Right lobe of liver (tissue), 6 donors: Measurements from ENCODE around the gene DCTPP1. TPM values are rescaled to one million over a fixed set of nuclear protein-coding genes. Genes with fewer than 3 reads are reported as not detected.

ENCODE experiments used
- ATAC-seq, 4 donors: fragments of 200-7000 bp; cut with Tn5 transposase; one replicate each; pipeline ENCODE4 v1.9.1; 2020; ENCODE audit warnings: mild to moderate bottlenecking in 4 of 4, moderate library complexity in 4 of 4
- DNase-seq, 3 donors: peaks; one replicate each; pipeline ENCODE4 v3.0.0-alpha.2; 2020
- H3K27ac ChIP-seq, 3 donors: fragments of 200-600 bp; one replicate each; pipeline ENCODE4 v1.8.0; 2022
- H3K27me3 ChIP-seq, 2 donors: fragments of 200-600 bp; one replicate each; pipeline ENCODE4 v1.8.0; 2022
- H3K36me3 ChIP-seq, 4 donors: fragments of 200-600 bp; sonication (generic) in 1 of 4; one replicate each; pipeline versions ENCODE4 v1.5.1 to v1.8.0; 2017 to 2022; ENCODE audit warnings: control low read depth in 1 of 4
- H3K4me1 ChIP-seq, 4 donors: fragments of 200-600 bp; sonication (generic) in 1 of 4; one replicate each; pipeline versions ENCODE4 v1.5.1 to v1.8.0; 2017 to 2022; ENCODE audit warnings: control low read depth in 1 of 4
- H3K4me3 ChIP-seq, 3 donors: fragments of 200-600 bp; one replicate each; pipeline ENCODE4 v1.8.0; 2022
- H3K9me3 ChIP-seq, 4 donors: fragments of 200-600 bp; sonication (generic) in 1 of 4; one replicate each; pipeline versions ENCODE4 v1.5.1 to v1.8.0; 2017 to 2022; ENCODE audit warnings: control low read depth in 1 of 4
- POLR2A ChIP-seq: fragments of 450-650 bp; IDR thresholded peaks from one replicate; pipeline ENCODE4 v1.6.1; 2017; ENCODE audit warnings: antibody characterized with exemption, mild to moderate bottlenecking
- WGBS: methylation state at CpG from one replicate; pipeline ENCODE4 v1.1.6; 2018; ENCODE audit warnings: low coverage, low lambda C conversion rate; ENCODE audit not compliant: insufficient coverage; ENCODE audit errors: missing lambda C conversion rate; 5-methylcytosine and 5-hydroxymethylcytosine counted together
- intact Hi-C, 2 donors: fragments of 100-400 bp; cut with DNase I; formaldehyde crosslinking; loops; one replicate each; pipeline versions ENCODE4 v1.11.2 to v1.14.1; 2022
- total RNA-seq, 6 experiments: library from RNA; depleted of rRNA in 2 of 6; stranded (reverse); fragments of >200 nt in 2 of 6; fragmentation: NEBNext Ultra II Directional in 3 of 6; extraction: Animal tissue kit (Norgen Biotek cat#: 25700) in 3 of 6; gene quantifications; one replicate each; pipeline versions ENCODE4 v1.1.0 to v1.2.4, GENCODE V29; 2016 to 2023
- TF ChIP-seq, protein P1 (sequence below), 4 donors: fragments of 200-600 bp in 3 of 4; fragments of 450-650 bp in 1 of 4; IDR thresholded peaks; one replicate each; pipeline versions ENCODE4 v1.5.1 to v1.8.0; 2016 to 2022; ENCODE audit warnings: antibody characterized with exemption in 4 of 4, mild to moderate bottlenecking in 2 of 4
- donor health status: DM: no; HTN: yes; CAD: no.
- donor health status: DM: no; HTN: no; CAD: no.
- donor health status: DM: no; HTN: no; CAD: no.
- donor health status: DM: no; HTN: yes; CAD: no.
- donor health status: DM: no; HTN: yes; CAD: no.

The DCTPP1 gene
- total RNA-seq, 6 experiments from 2014 or later: 10.0 to 17.9 (median 13.9) TPM

- ATAC-seq: no peak
- H3K9me3 ChIP-seq: no peaks in the 10 kb centered on the region
- H3K4me1 ChIP-seq: peaks cover 0 to 24% (median 9%) of the 10 kb centered on the region in 4 donors
- H3K27me3 ChIP-seq: no peaks in the 10 kb centered on the region
- 59% methylated on average over 6 of the region's 6 CpGs for WGBS
- TF ChIP-seq, protein P1, sequence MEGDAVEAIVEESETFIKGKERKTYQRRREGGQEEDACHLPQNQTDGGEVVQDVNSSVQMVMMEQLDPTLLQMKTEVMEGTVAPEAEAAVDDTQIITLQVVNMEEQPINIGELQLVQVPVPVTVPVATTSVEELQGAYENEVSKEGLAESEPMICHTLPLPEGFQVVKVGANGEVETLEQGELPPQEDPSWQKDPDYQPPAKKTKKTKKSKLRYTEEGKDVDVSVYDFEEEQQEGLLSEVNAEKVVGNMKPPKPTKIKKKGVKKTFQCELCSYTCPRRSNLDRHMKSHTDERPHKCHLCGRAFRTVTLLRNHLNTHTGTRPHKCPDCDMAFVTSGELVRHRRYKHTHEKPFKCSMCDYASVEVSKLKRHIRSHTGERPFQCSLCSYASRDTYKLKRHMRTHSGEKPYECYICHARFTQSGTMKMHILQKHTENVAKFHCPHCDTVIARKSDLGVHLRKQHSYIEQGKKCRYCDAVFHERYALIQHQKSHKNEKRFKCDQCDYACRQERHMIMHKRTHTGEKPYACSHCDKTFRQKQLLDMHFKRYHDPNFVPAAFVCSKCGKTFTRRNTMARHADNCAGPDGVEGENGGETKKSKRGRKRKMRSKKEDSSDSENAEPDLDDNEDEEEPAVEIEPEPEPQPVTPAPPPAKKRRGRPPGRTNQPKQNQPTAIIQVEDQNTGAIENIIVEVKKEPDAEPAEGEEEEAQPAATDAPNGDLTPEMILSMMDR (IDR thresholded peaks at IDR 0.05): no peak
- TF ChIP-seq POLR2A: no peak
- intact Hi-C loops: no loop called here
- peak overlapping the region in 2 of 3 donors; percentile 12 to 24 for H3K27ac ChIP-seq
- H3K4me3 ChIP-seq: no peak overlapping the region
- DNase-seq: no peak
- peaks cover 0 to 6% (median 0%) of the 10 kb centered on the region in 4 donors for H3K36me3 ChIP-seq
Measured at GRCh38 chr16:30413112-30413806, 16.6 kb downstream of the DCTPP1 start.

DNA sequence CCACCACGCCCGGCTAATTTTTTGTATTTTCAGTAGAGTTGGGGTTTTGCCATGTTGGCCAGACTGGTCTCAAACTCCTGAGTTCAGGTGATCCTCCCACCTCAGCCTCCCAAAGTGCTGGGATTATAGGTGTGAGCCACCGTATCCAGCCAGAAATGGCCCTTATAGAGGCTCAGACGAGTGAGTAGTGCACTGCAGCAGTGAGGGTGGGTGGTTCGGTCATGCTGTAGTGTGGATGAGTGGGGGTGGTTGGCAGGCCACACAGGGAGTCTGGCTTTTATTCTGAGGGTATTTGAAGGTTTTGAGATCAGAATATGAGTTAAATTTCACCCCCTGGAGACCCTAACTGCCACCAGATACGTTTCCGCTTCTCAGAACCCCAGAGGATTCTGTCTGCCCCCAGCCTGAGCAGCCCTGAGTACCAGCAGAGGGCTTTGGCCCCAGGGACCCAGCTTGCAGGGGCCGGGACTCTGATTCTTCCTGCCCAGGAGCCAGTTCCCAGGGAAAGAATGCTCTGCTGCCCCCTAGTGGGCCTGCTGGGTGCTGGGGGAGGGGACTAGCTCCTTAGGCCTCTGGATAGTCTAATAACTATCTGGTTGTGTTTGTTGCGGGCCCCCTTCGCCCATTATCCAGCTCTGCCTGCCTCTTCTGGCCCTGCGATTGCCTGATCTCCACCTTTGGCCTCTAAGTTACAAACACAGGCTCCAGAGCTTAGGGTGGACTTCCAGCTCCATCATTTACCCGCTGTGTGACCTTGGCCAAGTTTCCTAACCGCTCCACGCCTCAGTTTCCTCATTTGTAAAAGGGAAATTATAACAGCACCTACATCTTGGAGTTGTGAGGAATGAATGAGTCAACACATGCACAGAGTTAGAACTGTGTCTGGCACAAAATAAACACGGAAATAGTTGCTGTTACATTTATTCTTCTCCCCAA, 20.4 kb downstream of the DCTPP1 start:
- Histone ChIP-seq H3K4me3 (no peak overlapping the region), H3K9me3 (no peaks in the 10 kb centered on the region), H3K36me3 (peaks cover 0 to 6% (median 0%) of the 10 kb centered on the region in 4 donors), H3K4me1 (peaks cover 0 to 21% (median 10%) of the 10 kb centered on the region in 4 donors), H3K27ac (peak overlapping the region in 1 of 3 donors; percentile 45), H3K27me3 (no peaks in the 10 kb centered on the region)
- 38% methylated on average over 11 of the region's 15 CpGs for WGBS
- TF ChIP-seq, protein P1 (IDR thresholded peaks at IDR 0.05): peak; percentile 92 to 98 (median 96)
- TF ChIP-seq POLR2A: no peak
- intact Hi-C loops: no loop called here
- peak; percentile 71 to 77 (median 74) for ATAC-seq
- DNase-seq: peak; percentile 92 to 93 (median 92)

DNA sequence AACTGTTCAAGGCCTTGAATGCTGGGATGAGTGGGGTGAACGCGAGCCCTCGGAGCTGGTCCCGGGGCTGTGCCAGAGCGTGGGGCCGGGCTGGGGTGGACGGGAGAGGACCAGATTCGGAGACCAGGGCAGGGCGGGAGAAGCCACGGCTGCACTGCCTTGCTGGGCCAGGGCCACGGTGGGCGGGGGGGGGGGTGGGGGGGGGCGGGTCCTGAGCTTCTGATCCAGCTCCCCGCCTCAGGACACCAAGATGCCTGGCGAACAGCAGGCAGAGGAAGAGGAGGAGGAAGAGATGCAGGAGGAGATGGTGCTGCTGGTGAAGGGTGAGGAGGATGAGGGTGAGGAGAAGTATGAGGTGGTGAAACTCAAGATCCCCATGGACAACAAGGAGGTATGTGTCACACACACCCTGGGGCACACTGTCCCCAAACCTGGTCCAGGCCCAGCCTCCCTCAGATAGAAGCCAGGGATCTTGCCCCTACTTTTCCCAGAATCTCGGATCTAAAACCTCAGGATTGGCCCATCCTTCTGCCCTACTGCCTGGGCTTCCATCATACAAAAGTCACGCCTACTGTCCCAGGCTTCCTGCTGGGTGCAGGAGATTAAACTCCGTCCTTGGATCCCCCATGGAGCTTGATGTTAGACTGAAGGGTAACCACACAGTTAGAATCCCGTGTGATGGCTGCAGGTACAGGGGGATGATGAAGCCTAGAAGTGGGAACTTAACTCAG, 21.9 kb downstream of the DCTPP1 start:
- H3K36me3 ChIP-seq: no peaks in the 10 kb centered on the region
- WGBS: 15% methylated on average over 9 of the region's 19 CpGs
- peak overlapping the region; percentile 59 to 73 (median 70) for H3K4me3 ChIP-seq
- peaks cover 0 to 21% (median 10%) of the 10 kb centered on the region in 4 donors for H3K4me1 ChIP-seq
- ATAC-seq (peak; percentile 5 to 36 (median 18)), DNase-seq (no peak)
- H3K27ac ChIP-seq: peak overlapping the region; percentile 63 to 81 (median 67)
- H3K9me3 ChIP-seq: no peaks in the 10 kb centered on the region
- TF ChIP-seq, protein P1 (IDR thresholded peaks at IDR 0.05): no peak
- no peak for TF ChIP-seq POLR2A
- H3K27me3 ChIP-seq: no peaks in the 10 kb centered on the region
- intact Hi-C loops: no loop called here

GRCh38 chr16:30407102-30407803, 22.6 kb downstream of the DCTPP1 start, which contains the start of gene ZNF771:
Gene ZNF771, plus strand, starts transcription at chr16:30407606. Its CDS starts 448 bp downstream, at chr16:30408054.
- peak within 1 kb of the TSS; percentile 59 to 73 (median 70) for H3K4me3 ChIP-seq
- WGBS: 0% methylated on average over 10 of the region's 65 CpGs
- DNase-seq (peak; percentile 97 to 98 (median 97)), ATAC-seq (peak; percentile 90 to 97 (median 94))
- H3K27me3 ChIP-seq: no peaks in the 10 kb centered on the region
- H3K27ac ChIP-seq: peak within 1 kb of the TSS; percentile 63 to 81 (median 67)
- H3K4me1 ChIP-seq: peaks cover 0 to 23% (median 10%) of the 10 kb centered on the region in 4 donors
- TF ChIP-seq POLR2A: no peak
- TF ChIP-seq, protein P1 (IDR thresholded peaks at IDR 0.05): peak in 1 of 4 donors; percentile 21
- no peaks in the 10 kb centered on the region for H3K36me3 ChIP-seq
- intact Hi-C loops: no loop called here
- no peaks in the 10 kb centered on the region for H3K9me3 ChIP-seq
